HepG2 (cell line): ENCODE results near the gene TPD52L2. TPM values are rescaled to one million over a fixed set of nuclear protein-coding genes. Genes with fewer than 3 reads are reported as not detected.
A peak's percentile ranks its signal among the peaks of the same experiment; 100 is the strongest.

Source experiments
- EED ChIP-seq: sonication (generic); formaldehyde crosslinking; IDR thresholded peaks from 2 replicates; pipeline ENCODE4 v1.5.0; 2020; ENCODE audit warnings: mild to moderate bottlenecking, missing genetic modification reagents
- GATAD2A ChIP-seq: IDR thresholded peaks from 2 replicates; pipeline ENCODE4 v1.6.1; 2016
- JDP2 ChIP-seq: sonication (generic); formaldehyde crosslinking; IDR thresholded peaks from 2 replicates; pipeline ENCODE4 v1.8.1; 2022; ENCODE audit warnings: missing genetic modification reagents, borderline replicate concordance
- KDM3A ChIP-seq: IDR thresholded peaks from 2 replicates; pipeline ENCODE4 v1.6.1; 2018; ENCODE audit warnings: low read depth, missing compliant biosample characterization
- NFYB ChIP-seq: sonication (generic); formaldehyde crosslinking; IDR thresholded peaks from 2 replicates; pipeline ENCODE4 v1.4.0; 2020; ENCODE audit warnings: missing genetic modification reagents
- PHF21A ChIP-seq: sonication (generic); formaldehyde crosslinking; IDR thresholded peaks from 2 replicates; pipeline ENCODE4 v1.5.0; 2020; ENCODE audit warnings: mild to moderate bottlenecking, missing genetic modification reagents
- RFX1 ChIP-seq: fragments of 450-650 bp; IDR thresholded peaks from 2 replicates; pipeline ENCODE4 v1.6.1; 2017
- SP2 ChIP-seq: sonication (generic); formaldehyde crosslinking; IDR thresholded peaks from 2 replicates; pipeline ENCODE4 v1.5.1; 2020; ENCODE audit warnings: mild to moderate bottlenecking, missing genetic modification reagents
- SPEN ChIP-seq: sonication (generic); formaldehyde crosslinking; IDR thresholded peaks from 2 replicates; pipeline ENCODE4 v1.5.1; 2020; ENCODE audit warnings: low read depth, mild to moderate bottlenecking, missing genetic modification reagents
- YEATS2 ChIP-seq: sonication (generic); formaldehyde crosslinking; IDR thresholded peaks from 2 replicates; pipeline ENCODE4 v1.4.0; 2020; ENCODE audit warnings: missing genetic modification reagents, borderline replicate concordance
- ZFP36 ChIP-seq: fragments of 150-350 bp; IDR thresholded peaks from 2 replicates; pipeline ENCODE4 v1.6.1; 2018; ENCODE audit warnings: borderline replicate concordance, low read length, low read depth; ENCODE audit not compliant: partially characterized antibody
- ZFY ChIP-seq: sonication (generic); formaldehyde crosslinking; IDR thresholded peaks from 2 replicates; pipeline ENCODE4 v1.4.0; 2020; ENCODE audit warnings: missing genetic modification reagents
- ZNF660 ChIP-seq: sonication (generic); formaldehyde crosslinking; IDR thresholded peaks from 2 replicates; pipeline ENCODE4 v1.5.1; 2020; ENCODE audit warnings: mild to moderate bottlenecking, low read depth, missing genetic modification reagents, borderline replicate concordance
- polyA plus RNA-seq, 8 experiments: library from polyadenylated mRNA; depleted of rRNA in 3 of 8; stranded (reverse) in 7 of 8; unstranded in 1 of 8; fragments of >200 nt; fragmentation: Illumina TruSeq in 4 of 8; extraction: Trizol in 4 of 8; gene quantifications; 2 replicates each; pipeline versions ENCODE4 v1.2.1 to v1.2.3, GENCODE V29; 2011 to 2016; ENCODE audit warnings: low read depth in 4 of 8, missing spikeins in 1 of 8, mixed read lengths in 1 of 8; ENCODE audit not compliant: insufficient read depth in 1 of 8
- total RNA-seq, 5 experiments: library from RNA; depleted of rRNA; stranded (reverse); fragments of >200 nt; fragmentation: Illumina TruSeq; extraction: Trizol; gene quantifications; 2 replicates each; pipeline ENCODE4 v1.2.3, GENCODE V29; 2016; ENCODE audit warnings: low read depth in 1 of 5
- TF ChIP-seq, protein P1 (sequence below): sonication (generic); formaldehyde crosslinking; IDR thresholded peaks from 2 replicates; pipeline ENCODE4 v1.5.1; 2020; ENCODE audit warnings: mild to moderate bottlenecking, missing genetic modification reagents, moderate library complexity
- TF ChIP-seq, protein P2 (sequence below), 2 experiments: fragments of 450-650 bp in 1 of 2; sonication (generic) in 1 of 2; formaldehyde crosslinking; IDR thresholded peaks; 2 replicates each; pipeline versions ENCODE4 v1.5.0 to v1.8.0; 2020 to 2022; ENCODE audit warnings: mild to moderate bottlenecking in 1 of 2, missing genetic modification reagents in 1 of 2
- TF ChIP-seq, protein P3 (sequence below): sonication (generic); formaldehyde crosslinking; IDR thresholded peaks from 2 replicates; pipeline ENCODE4 v1.5.0; 2020; ENCODE audit warnings: mild to moderate bottlenecking, missing genetic modification reagents
- TF ChIP-seq, protein P4 (sequence below): sonication (generic); formaldehyde crosslinking; IDR thresholded peaks from 2 replicates; pipeline ENCODE4 v1.5.0; 2020; ENCODE audit warnings: mild to moderate bottlenecking, missing genetic modification reagents, borderline replicate concordance

TPD52L2 gene
- total and polyA plus RNA-seq, 2 of the 13 experiments (the other 11 are each of a cell fraction or from before 2014, with no cell fraction given) = 156 to 184 TPM

DNA sequence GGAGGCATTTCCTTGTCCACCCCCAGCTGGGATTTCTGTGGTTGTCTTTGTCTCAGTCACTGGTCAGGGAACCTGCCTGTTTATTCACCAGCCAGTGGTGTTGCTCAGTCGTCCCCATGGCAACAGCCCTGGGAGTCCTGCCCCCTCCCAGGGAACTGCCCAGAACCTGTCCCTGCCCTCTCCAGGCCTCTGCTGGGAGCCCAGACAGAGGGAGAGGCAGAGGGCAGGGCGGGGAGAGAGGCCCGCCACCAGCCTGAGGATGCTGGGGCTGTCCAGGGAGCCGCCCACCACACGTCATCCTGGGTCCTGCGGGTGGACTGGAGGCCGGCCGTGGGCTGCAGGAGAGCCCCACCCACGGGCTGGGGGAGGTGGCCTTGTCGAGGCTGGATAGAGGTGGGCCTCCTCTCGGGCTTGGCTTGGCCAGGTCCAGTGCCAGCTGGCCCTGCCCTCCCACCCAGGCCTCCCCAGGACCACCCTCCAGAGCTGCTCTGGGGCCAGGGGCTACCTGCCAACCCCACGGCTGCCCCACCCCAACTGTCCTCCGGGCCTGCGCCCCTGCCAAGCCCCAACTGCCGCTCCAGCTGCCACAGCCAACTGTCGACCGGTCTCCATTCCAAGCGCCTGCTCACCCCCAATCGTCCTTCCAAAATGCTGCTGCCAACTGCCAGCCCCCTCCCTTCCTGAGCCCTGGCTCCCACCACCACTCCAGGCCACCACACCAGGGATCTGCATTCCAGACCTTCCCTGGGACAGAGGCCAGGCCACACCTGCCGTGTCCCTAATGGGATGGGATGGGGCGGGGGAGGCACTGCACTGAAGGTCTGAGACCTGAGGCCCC, 29.8 kb upstream of the TPD52L2 start (continued):
- TF ChIP-seq EED (CRISPR knock-in tag) (peak; percentile 71; the same call in 1 of the 2 replicates), SPEN (CRISPR knock-in tag) (no peak), NFYB (CRISPR knock-in tag) (peak; percentile 91), RFX1 (peak; percentile 93), KDM3A (0 out of 2 replicates have a peak, but pooled peaks have one; percentile 54), GATAD2A (CRISPR knock-in tag) (peak; percentile 34; the same call in 1 of the 2 replicates), PHF21A (CRISPR knock-in tag) (0 out of 2 replicates have a peak, but pooled peaks have one; percentile 28), YEATS2 (CRISPR knock-in tag) (peak; percentile 37; the same call in 1 of the 2 replicates), ZNF660 (CRISPR knock-in tag) (no peak), SP2 (CRISPR knock-in tag) (peak; percentile 94), JDP2 (CRISPR knock-in tag) (no peak), ZFP36 (no peak), ZFY (CRISPR knock-in tag) (peak; percentile 25; the same call in 1 of the 2 replicates)
- TF ChIP-seq, protein P1, sequence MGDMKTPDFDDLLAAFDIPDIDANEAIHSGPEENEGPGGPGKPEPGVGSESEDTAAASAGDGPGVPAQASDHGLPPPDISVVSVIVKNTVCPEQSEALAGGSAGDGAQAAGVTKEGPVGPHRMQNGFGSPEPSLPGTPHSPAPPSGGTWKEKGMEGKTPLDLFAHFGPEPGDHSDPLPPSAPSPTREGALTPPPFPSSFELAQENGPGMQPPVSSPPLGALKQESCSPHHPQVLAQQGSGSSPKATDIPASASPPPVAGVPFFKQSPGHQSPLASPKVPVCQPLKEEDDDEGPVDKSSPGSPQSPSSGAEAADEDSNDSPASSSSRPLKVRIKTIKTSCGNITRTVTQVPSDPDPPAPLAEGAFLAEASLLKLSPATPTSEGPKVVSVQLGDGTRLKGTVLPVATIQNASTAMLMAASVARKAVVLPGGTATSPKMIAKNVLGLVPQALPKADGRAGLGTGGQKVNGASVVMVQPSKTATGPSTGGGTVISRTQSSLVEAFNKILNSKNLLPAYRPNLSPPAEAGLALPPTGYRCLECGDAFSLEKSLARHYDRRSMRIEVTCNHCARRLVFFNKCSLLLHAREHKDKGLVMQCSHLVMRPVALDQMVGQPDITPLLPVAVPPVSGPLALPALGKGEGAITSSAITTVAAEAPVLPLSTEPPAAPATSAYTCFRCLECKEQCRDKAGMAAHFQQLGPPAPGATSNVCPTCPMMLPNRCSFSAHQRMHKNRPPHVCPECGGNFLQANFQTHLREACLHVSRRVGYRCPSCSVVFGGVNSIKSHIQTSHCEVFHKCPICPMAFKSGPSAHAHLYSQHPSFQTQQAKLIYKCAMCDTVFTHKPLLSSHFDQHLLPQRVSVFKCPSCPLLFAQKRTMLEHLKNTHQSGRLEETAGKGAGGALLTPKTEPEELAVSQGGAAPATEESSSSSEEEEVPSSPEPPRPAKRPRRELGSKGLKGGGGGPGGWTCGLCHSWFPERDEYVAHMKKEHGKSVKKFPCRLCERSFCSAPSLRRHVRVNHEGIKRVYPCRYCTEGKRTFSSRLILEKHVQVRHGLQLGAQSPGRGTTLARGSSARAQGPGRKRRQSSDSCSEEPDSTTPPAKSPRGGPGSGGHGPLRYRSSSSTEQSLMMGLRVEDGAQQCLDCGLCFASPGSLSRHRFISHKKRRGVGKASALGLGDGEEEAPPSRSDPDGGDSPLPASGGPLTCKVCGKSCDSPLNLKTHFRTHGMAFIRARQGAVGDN = peak; percentile 43
- TF ChIP-seq, protein P2, sequence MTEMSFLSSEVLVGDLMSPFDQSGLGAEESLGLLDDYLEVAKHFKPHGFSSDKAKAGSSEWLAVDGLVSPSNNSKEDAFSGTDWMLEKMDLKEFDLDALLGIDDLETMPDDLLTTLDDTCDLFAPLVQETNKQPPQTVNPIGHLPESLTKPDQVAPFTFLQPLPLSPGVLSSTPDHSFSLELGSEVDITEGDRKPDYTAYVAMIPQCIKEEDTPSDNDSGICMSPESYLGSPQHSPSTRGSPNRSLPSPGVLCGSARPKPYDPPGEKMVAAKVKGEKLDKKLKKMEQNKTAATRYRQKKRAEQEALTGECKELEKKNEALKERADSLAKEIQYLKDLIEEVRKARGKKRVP (CRISPR knock-in tag; IDR thresholded peaks at IDR 0.05) = no peak
- TF ChIP-seq, protein P3, sequence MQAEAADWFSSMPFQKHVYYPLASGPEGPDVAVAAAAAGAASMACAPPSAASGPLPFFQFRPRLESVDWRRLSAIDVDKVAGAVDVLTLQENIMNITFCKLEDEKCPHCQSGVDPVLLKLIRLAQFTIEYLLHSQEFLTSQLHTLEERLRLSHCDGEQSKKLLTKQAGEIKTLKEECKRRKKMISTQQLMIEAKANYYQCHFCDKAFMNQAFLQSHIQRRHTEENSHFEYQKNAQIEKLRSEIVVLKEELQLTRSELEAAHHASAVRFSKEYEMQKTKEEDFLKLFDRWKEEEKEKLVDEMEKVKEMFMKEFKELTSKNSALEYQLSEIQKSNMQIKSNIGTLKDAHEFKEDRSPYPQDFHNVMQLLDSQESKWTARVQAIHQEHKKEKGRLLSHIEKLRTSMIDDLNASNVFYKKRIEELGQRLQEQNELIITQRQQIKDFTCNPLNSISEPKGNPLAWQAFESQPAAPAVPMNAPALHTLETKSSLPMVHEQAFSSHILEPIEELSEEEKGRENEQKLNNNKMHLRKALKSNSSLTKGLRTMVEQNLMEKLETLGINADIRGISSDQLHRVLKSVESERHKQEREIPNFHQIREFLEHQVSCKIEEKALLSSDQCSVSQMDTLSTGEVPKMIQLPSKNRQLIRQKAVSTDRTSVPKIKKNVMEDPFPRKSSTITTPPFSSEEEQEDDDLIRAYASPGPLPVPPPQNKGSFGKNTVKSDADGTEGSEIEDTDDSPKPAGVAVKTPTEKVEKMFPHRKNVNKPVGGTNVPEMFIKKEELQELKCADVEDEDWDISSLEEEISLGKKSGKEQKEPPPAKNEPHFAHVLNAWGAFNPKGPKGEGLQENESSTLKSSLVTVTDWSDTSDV (CRISPR knock-in tag) = peak; percentile 90; the same call in 1 of the 2 replicates
- TF ChIP-seq, protein P4, sequence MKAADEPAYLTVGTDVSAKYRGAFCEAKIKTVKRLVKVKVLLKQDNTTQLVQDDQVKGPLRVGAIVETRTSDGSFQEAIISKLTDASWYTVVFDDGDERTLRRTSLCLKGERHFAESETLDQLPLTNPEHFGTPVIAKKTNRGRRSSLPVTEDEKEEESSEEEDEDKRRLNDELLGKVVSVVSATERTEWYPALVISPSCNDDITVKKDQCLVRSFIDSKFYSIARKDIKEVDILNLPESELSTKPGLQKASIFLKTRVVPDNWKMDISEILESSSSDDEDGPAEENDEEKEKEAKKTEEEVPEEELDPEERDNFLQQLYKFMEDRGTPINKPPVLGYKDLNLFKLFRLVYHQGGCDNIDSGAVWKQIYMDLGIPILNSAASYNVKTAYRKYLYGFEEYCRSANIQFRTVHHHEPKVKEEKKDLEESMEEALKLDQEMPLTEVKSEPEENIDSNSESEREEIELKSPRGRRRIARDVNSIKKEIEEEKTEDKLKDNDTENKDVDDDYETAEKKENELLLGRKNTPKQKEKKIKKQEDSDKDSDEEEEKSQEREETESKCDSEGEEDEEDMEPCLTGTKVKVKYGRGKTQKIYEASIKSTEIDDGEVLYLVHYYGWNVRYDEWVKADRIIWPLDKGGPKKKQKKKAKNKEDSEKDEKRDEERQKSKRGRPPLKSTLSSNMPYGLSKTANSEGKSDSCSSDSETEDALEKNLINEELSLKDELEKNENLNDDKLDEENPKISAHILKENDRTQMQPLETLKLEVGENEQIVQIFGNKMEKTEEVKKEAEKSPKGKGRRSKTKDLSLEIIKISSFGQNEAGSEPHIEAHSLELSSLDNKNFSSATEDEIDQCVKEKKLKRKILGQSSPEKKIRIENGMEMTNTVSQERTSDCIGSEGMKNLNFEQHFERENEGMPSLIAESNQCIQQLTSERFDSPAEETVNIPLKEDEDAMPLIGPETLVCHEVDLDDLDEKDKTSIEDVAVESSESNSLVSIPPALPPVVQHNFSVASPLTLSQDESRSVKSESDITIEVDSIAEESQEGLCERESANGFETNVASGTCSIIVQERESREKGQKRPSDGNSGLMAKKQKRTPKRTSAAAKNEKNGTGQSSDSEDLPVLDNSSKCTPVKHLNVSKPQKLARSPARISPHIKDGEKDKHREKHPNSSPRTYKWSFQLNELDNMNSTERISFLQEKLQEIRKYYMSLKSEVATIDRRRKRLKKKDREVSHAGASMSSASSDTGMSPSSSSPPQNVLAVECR (CRISPR knock-in tag) = no peak
